NCI-H526 treated with DMSO at 0.1 percent for 48 hours (cell line): ENCODE results near the gene PTHLH.

ENCODE experiments used
- DNase-seq: peaks from one replicate; lab custom pipeline; 2025; lab: John Stamatoyannopoulos, UW

Gene PTHLH

DNA sequence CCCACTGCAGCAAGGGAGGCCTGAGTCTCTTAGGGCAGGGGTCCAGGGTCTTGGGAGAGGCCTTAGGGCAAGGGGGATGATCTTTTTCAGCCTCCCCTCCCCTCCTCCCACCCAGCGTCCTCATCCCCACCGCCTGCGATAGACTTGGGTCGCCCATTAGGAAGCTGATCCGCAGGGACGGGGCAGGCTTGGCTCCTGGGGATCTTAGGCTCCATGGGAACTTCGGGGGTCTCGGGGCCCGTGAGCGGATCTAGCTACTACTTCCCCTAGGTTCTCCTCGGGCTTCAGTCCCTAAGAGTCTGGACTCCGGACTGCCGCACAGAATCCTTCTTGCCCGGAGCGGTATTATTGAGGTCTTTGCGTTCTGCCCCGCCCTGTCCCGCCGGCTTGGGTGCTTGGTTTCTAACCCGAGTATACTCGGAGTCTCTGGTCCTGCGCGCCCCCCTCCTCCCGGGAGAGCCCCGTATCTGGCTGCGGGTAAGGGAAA is 2.2 kb upstream of the PTHLH start:
- no peak for DNase-seq

DNA sequence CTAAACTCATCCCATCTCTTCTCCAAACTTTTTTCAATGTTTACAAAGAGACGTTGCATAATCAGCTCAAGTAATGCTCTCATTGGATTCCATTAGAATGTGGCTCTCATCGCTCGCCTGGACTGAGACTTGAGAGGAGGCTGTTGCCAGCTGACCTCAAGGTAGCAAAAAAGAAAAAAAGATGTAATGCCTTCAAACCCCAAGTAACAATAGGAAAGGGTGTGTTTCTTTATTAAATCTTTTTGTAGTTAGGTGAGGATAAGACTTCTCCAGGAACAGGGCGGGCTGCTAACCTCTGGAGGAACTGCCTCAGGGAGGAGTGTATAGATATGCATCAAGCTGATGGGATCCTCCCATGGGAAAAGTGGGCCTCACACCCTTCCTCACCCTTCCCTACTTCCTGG is 956 bp upstream of the PTHLH start:
- no peak for DNase-seq

DNA sequence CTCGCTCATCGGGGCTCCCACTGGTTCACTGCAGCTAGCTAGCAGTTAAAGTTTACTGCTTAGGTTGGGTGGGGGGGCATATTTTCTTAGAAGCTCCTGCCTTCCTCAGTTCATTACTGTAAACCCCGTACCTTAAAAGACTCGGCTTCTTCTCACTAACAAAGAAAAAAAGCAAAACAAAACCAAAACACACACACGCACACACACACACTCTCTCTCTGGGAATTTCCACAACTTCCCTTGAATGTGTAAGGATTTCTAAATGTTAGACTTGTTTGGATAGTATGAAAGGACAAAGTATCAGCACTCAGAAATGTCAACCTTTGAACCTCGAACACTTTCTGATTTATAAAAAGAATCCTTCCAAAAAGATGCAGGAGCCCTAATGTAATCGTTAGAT is 927 bp downstream of the PTHLH start:
- DNase-seq, result no peak

DNA sequence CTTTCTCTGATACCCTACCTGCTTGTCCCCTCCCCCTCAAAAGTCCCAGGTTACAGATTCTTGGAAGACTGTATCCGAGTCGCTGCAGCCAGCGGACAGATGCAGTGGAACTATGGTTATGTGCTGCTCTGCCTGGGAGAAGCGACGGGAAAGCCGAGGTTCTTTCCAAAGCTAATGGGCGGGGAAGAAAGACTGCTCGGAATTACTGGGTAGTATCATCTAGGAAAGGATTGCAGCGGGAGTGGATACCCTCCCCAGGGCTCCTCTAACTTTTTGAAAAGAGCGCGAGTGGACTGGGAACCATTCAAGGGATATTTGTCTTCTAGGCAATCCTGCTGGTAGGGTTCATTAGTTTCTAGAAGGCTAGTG is 1.4 kb downstream of the PTHLH start:
- no peak for DNase-seq

DNA sequence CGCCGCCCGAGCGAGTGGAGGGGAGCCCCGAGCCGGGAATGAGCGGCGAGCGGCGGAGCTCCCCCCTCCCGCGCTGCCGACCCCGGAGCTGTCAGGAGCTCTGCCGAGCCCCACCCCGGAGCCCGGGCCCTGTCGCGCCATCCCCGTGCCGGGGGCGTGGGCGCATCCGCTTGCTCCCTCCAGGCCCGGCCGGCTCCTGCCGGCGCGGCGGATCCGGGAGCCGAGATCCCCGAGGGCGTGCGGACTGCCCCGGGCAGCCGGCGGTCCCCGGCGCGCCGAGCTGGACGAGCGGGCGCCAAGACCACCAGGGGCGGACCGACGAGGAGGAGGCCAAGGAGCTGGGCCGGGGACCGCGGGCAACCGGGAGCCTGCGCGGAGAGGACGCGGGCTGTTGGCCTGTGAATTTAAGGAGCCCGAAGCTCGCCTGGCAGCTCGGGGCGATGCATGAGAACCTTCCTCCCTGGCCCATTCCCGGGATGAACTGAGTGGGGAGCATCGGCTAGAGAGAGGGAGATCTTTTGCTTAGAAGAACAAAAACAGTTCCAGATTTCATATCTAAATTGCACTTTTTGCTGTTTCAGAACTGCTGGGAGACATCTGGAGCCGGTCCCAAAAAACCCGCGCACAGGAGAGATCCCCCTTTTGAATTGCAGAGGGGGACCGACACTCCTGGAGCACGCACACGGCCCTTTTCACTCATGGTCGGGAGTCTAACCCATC is 2.0 kb downstream of the PTHLH start:
- no peak for DNase-seq

DNA sequence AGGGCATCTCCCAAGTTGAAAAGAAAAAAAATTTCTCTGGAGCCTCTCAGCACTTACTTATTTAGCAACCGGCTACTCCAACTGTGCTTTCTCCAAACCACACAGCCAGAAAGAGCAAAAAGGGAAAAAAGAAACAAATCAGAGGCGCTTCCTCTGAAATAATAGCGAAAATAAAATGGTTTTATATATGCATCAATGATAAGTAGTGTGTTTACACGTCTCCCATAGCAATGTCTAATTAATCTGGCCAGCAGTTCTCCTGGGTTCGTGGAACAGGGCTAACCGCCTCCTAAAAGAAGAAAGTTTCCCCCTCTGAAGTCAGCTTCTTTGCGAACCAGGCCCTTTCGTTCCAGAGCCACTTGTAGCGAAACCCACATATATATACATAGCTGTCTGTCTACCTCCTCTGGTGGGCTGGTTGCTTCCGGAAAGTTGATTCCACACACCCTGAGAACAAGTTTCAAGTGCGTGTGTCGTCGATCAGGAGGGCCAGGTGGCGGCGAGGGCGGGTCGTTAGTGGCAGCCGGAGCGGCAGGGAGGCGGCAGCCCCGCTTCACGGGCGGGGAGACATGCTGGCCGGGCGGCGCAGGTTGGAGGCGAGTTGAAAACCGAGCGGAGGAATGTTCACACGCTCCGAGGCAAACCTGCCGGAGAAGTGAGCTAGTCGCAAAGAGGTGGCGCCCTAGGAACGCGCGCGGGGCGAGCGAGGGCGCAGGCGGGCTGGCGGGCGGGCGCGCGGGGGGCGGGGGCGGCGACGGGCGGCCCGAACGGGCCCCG is 2.7 kb downstream of the PTHLH start:
- DNase-seq, result peak; percentile 50

DNA sequence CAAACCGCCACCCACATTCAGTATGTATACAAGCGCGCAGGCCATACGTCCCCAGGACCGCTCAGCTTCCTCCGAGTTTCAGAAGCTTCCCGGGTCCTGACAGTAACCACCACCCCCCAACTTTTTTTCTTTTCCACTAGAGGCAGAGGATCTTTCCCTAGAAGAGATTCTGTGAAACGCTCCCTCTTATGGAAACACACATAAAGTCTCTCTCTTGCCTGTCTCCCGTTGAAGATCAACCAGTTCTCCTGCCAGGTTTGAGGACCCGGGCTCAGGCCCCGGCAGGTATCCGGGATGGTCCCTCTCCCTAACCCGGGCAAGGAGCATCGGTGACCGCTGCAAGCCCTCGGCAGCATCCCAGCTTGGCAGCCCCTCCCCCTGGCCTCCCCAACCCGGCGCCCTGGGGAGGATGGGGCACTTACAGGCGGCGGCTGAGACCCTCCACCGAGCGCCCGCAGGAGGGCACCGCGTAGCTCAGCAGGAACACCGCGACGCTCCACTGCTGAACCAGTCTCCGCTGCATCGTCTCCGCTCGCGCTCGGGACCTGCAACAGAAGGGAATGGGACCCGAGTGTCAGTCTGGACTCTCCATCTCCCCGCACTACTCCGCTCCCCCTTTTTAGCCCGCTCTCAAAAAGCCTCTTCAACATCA is 3.4 kb downstream of the PTHLH start:
- DNase-seq, result no peak

DNA sequence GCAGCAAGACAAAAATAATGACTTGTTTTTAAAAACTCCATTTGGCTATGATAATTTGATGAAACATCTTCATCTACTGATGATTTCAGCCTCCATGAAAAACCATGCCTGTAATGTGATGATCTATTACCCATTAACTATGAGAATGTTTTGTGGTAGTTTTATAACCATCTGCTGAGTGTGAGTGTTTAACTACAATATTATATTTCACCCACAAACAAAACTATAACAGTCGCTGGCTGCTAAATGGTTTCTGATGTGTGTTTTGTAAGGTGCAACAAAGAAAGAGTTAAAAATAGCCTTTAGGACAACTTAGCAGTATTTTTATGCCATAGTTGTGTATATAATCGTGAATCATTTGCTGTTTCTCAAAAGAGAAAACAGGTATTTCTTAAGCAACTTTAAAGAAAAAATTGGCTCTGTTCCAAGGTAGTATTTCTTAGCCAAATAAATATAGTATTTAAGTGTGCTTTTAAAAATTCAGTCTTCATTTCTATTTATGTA is 4.9 kb downstream of the PTHLH start:
- DNase-seq, result no peak

DNA sequence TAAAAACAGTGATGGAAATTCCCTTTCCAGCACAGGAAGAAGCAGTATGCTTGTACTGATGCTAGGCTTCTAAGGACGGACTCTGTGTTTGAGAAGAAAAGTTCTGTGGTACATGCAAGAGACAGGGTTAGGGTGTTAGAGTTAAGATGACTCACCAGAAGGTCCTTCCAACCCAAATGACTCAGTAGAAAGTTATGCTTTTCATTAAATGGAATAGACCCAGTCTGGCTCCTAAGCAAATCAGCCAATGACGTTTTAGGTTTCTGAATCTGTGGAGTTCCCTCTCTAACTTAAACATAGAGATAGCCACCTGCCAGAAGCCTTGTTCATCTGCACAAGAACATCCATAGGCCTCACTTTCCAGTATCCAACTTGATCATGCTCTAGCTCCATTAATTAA is 5.7 kb downstream of the PTHLH start:
- DNase-seq, result no peak

DNA sequence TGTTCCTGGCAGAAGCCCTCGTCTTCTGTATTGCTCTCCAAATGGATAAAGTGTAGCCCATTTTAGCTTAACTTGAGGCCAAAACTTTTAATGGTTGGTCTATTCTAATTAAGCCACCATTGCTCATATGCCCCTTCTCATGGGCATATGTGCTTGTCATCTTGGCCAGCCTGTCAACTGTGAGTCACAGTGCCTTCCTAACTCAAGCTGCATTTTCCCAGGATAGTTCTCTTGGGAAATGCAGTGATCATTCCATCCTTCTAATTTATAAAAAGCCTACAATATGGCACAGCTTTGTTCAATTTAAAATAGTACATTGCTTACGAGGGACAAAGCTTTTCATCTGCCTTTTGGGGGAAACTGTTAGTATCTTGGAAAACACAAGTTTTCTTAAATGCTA is 6.6 kb downstream of the PTHLH start:
- DNase-seq, result no peak

DNA sequence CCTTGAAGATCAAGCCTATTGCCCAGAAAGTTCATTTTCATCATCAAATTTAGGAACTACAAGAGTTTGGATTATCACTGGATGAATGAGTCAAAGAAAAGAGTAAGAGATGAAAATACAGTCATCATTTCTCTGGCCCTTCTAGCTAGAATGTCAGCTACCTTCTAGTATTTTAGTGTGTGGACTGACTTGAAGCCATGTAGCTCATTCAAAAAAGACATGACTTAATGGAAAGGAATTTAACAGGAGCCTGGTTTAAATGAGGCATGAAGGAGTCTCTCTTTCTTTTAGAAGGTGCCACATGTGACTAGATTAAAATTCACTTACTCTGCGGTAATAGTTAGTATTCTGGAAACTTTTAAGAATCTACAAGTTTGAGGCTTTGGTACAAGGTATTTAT is 7.1 kb downstream of the PTHLH start:
- no peak for DNase-seq

DNA sequence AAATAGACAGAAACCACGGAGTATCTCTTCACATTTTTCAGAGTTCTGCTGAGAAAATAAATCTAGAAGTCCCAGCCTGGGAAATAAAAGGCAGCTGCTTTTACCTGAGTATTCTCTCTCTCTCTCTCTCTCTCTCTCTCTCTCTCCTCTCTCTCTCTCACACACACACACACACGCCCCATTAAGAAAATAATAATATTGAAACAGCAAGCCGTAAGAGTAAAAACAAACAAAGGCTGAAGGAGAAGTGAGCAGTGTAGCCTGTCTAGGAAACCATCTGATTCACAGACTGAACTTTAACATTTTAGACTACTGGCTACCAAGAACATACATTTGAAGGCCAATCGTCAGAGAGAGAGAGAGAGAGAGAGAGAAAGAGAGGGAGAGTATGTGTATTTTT is 8.4 kb downstream of the PTHLH start:
- DNase-seq, result no peak

DNA sequence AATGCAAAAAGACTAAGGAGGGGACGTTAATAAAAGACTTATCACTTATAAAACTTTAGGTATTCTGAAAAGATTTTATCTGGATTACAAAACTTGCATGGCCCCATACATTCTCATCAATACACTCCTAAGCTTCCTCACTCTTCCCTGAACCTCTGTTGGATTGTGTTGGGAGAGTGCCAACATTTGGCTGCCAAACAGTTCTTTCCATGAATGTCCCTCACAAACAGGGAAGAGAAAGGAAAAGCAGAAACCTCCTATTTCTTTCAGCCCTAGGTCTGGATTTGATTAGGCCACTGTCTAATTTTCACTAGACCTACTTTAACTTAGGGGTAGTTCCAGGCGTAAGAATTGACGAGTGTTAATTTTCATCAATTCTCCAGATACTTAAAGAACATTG is 11.7 kb downstream of the PTHLH start:
- no peak for DNase-seq

DNA sequence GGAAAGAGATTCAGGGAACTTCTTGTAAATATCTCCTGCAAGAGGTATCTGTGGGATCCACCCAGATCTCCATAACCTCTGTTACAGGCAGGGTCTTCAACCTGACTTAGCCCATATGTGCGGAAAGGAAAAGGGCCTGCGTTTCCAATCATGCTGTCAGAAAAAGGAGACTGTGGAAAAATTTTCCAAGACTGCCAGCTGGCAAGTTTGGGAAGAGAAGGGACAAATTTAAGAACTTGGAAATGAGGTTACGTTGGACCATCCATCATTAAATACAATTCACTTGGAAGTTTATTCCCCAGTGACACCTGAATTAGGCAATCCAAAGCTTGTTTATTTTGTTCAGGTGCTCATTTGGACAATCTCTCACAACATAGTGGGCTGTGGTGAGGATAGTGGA is 13.9 kb downstream of the PTHLH start:
- DNase-seq, result no peak

DNA sequence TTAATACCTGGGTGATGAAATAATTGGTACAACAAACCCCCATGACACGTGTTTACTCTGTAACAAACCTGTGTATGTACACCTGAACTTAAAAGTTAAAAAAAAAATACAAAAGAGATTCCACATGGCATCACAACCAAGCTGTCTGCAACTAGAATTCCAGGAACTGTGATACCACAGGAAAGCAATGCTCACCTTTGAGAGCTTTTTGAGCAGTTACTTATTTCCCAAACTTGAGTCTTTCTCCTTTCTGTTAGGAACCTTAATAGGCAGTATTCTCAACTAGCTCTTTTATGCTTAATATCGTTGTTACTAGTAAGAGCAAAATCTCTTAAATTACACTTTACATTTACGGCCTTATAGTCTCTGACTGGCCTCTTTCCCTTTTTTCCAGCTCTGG is 15.2 kb downstream of the PTHLH start:
- DNase-seq, result no peak

DNA sequence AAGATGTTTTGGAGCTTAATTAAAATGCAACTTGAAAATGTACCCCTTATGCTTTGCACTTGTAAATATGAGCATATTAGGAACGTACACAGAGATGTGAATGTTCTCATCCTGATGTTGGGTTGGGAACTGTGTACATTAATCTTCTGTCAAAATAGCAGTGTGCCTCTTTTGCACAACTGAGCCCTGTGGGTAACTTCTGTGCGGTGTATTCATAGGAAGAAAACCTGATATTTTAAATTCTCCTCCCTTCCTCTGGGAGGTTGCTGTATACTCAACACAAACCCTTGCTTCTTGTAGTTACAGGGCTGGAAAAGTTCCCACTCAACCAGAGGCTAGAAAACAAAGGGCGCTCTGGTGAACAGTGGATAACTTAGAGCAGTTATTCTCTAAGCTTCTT is 18.7 kb downstream of the PTHLH start:
- DNase-seq, result no peak

DNA sequence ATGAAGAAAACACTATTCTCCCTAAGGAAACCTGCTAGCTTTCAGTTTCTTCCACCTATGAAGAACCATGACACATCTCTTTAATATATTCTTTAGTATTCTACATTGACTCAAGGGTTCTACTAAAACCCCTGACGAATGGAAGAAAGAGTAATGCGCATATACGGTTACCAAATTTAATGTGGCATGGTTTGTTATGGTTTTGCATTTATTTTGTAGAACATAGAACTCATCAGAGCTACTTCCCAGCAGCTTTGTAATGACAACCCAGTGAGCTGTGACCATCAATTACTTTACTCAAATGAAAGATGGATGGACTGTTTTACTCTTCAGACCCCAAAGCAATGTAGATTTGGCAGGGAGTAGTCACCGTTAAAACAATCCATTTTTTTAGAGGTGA is 19.2 kb downstream of the PTHLH start:
- no peak for DNase-seq

DNA sequence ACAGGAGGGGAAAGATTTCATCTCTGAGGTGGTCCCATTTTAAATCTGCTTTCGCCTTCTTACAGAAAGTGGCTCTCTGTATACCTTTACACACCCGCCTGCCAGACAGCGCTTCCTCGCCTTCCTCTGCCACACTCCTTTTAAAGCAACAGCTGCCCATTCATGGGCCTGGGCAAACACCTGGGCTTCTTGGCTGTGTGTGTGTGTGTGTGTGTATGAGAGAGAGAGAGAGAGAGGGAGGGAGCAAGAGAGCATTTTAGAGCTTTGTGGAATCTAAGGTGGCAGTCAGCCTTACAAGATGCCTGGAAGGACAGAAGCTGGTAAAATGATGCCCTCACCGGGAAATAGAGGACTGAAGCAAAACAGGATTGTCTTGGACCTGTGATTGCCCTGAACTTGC is 20.0 kb downstream of the PTHLH start:
- no peak for DNase-seq

DNA sequence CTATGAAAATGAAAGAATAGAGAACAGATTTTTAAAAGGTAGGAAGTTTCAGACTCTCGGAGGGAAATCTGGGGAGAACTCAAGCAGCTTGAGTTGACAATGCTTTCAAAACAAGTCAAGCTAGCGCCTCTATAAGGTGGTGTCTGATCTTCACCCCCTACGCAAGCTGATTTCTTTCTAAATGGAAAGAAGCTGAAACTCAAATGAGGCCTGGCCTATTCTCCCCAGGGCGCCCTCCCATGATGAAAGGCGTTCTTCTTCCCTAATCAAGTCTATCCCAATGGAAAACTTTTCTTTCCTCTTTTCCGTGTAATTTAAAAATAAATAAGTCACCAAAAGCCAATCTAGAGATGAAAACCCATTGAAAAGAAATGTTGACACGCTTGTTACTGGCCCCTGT is 20.6 kb downstream of the PTHLH start:
- no peak for DNase-seq

DNA sequence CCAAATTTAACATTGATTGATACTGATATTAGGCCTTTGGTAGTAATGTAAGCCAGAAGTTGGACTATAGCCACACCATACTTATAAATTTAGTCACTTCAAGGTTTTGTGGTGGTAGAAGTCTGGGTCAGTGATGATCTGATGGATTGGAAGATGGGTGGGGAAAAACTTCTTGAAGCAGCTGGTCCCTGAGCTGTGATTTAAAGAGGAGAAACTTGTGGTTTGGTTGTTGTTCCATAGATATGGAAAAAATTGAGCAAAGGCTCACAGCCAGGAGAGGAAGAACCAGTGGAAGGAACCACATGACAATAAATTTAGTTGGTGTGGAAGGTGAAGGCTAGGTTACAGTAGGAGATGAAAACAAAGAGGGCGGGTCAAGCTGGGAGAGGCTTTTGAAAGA is 26.1 kb downstream of the PTHLH start:
- no peak for DNase-seq

DNA sequence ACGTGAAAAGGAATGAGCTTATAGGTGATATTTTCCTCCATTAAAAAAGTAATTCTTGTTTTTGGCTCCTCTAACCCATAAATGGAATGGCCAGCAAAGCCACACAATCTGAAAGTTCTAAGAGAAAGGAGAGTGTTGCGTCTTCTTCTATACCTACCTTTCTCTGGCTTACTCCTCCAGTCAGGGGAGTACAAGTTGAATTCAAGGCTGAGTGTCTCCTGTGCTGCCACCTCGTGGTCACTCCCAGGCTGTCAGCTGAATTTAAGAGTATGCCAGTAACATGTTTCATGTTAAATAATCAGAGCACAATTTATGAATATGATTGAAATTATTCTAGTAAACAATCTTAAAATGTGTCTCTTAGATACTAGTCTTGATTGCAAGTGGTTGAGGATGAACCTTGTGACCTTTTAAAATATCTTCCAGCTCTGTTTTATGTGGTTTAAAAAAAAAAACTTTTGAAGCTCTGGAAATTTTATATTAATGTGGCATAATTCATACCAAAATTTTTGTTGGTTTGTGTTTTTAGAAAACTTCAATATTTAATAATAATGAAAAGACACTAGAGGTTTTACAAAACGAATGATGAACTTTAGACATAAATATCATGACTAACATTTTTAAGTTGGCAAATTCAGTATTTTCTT is 31.7 kb downstream of the PTHLH start:
- DNase-seq, result peak; percentile 41

DNA sequence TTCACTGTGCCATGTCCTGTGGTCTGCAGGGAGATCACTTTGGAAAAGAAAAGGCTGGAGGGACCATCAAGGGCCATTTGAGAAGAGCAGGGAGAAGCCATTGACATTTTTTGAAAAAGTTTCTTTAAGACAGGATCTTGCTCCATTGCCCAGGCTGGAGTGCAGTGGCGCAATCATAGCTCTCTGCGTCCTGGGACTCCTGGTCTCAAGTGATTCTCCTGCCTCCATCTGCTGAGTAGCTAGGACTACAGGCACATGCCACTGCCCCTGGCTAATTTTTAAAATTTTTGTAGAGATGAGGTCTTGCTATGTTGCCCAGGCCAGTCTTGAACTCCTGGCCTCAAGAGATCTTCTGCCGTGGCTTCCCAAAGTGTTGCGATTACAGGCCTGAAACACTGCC is 32.3 kb downstream of the PTHLH start:
- DNase-seq, result no peak

DNA sequence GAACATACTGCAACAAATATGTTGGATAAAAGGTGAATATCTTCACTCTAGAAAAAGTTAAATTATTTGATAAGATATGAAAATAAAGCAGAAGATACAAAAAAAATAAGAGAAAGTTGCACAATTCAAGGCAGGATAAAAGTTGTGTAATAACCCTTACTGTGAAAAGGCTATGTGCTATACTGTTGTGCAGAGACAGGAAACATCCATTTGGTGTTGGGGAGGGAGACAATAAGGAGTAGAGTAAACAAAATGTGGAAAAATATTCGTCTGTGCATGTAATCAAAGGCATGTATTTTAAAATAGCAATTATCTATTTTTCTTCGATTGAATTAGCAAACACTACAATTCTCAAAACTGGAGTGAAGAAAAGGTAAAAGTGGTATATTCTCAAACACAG is 34.8 kb downstream of the PTHLH start:
- no peak for DNase-seq
